Suprapubic skin (tissue), 4 donors: ENCODE data around the gene GALNT6. TPM values are rescaled to one million over a fixed set of nuclear protein-coding genes. Genes with fewer than 3 reads are reported as not detected.

Experiments
- DNase-seq, 2 donors: peaks; one replicate each; pipeline ENCODE4 v3.0.0-alpha.2; 2019; ENCODE audit warnings: low spot score in 2 of 2
- H3K27ac ChIP-seq: fragments of 200-600 bp; sonication (generic); one replicate; pipeline ENCODE4 v1.5.1; 2019
- H3K27me3 ChIP-seq: fragments of 200-600 bp; sonication (generic); one replicate; pipeline ENCODE4 v1.5.1; 2019
- H3K36me3 ChIP-seq: fragments of 200-600 bp; sonication (generic); one replicate; pipeline ENCODE4 v1.5.1; 2019
- H3K4me1 ChIP-seq: fragments of 200-600 bp; sonication (generic); one replicate; pipeline ENCODE4 v1.5.1; 2019
- H3K4me3 ChIP-seq: fragments of 200-600 bp; sonication (generic); one replicate; pipeline ENCODE4 v1.5.1; 2019; ENCODE audit warnings: mild to moderate bottlenecking
- H3K9me3 ChIP-seq: fragments of 200-600 bp; sonication (generic); one replicate; pipeline ENCODE4 v1.5.1; 2019
- EP300 ChIP-seq: sonication (generic); formaldehyde crosslinking; IDR thresholded peaks from one replicate; pipeline ENCODE4 v1.6.1; 2017; ENCODE audit warnings: antibody characterized with exemption
- POLR2A ChIP-seq, 2 donors: fragments of 450-650 bp; IDR thresholded peaks; one replicate each; pipeline ENCODE4 v1.6.1; 2017; ENCODE audit warnings: antibody characterized with exemption in 2 of 2, mild to moderate bottlenecking in 2 of 2, moderate library complexity in 2 of 2
- POLR2AphosphoS5 ChIP-seq, 3 donors: sonication (generic); formaldehyde crosslinking; IDR thresholded peaks; one replicate each; pipeline ENCODE4 v1.6.1; 2017; ENCODE audit warnings: antibody characterized with exemption in 3 of 3
- WGBS: methylation state at CpG from one replicate; pipeline ENCODE4 v1.1.5; 2018; 5-methylcytosine and 5-hydroxymethylcytosine counted together
- total RNA-seq, 4 donors: library from RNA; depleted of rRNA; stranded (reverse); fragments of >200 nt; gene quantifications; one replicate each; pipeline ENCODE4 v1.1.0, GENCODE V29; 2016
- TF ChIP-seq, protein P1 (sequence below), 2 donors: fragments of 200-600 bp in 1 of 2; fragments of 450-650 bp in 1 of 2; sonication (generic) in 1 of 2; IDR thresholded peaks; one replicate each; pipeline ENCODE4 v1.5.1; 2016 to 2019; ENCODE audit warnings: antibody characterized with exemption in 2 of 2, mild to moderate bottlenecking in 1 of 2, moderate library complexity in 1 of 2

GALNT6 gene
- 10 to 100 TPM in 1 of 4 donors, 1 to 10 TPM in 3; 2.0 to 33.8 (median 8.8) TPM for total RNA-seq

GRCh38 chr12:51391283-51392123 is at the start of gene GALNT6:
GALNT6 (minus strand) TSS chr12:51391406; CDS start chr12:51379781, 11,625 bp downstream.
- Histone ChIP-seq H3K4me1 (peaks cover 54% of the 10 kb centered on the region), H3K4me3 (peak within 1 kb of the TSS; percentile 75), H3K36me3 (no peaks in the 10 kb centered on the region), H3K27me3 (peaks cover 4% of the 10 kb centered on the region), H3K27ac (peak within 1 kb of the TSS; percentile 54), H3K9me3 (no peaks in the 10 kb centered on the region)
- 0% methylated on average over 30 of the region's 73 CpGs for WGBS
- peak in 1 of 2 donors; percentile 74 for DNase-seq
- TF ChIP-seq, protein P1, sequence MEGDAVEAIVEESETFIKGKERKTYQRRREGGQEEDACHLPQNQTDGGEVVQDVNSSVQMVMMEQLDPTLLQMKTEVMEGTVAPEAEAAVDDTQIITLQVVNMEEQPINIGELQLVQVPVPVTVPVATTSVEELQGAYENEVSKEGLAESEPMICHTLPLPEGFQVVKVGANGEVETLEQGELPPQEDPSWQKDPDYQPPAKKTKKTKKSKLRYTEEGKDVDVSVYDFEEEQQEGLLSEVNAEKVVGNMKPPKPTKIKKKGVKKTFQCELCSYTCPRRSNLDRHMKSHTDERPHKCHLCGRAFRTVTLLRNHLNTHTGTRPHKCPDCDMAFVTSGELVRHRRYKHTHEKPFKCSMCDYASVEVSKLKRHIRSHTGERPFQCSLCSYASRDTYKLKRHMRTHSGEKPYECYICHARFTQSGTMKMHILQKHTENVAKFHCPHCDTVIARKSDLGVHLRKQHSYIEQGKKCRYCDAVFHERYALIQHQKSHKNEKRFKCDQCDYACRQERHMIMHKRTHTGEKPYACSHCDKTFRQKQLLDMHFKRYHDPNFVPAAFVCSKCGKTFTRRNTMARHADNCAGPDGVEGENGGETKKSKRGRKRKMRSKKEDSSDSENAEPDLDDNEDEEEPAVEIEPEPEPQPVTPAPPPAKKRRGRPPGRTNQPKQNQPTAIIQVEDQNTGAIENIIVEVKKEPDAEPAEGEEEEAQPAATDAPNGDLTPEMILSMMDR (IDR thresholded peaks at IDR 0.05), result no peak
- TF ChIP-seq POLR2AphosphoS5 (IDR thresholded peaks at IDR 0.05) (no peak), EP300 (no peak), POLR2A (IDR thresholded peaks at IDR 0.05) (no peak)

DNA sequence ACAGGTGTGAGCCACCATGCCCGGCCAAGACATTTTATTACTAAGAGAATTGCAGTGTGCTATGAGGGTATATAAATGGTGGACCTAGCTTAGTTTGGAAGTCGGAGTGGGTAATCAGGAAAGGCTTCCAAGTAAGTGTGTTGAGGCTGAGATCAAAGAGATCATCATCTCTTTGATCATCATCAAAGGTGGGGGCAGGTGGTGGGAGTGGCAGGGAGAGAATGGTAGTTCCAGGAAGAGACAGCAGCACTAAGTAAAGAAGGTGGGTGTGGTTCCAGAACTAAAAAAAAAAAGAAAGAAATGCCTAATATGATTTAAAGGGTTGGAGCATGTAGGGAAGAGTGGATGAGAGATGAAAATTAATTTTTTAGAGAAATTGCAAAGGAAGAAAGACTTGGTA is 48.1 kb upstream of the GALNT6 start:
- no peak overlapping the region for H3K4me3 ChIP-seq
- TF ChIP-seq POLR2A (IDR thresholded peaks at IDR 0.05) (no peak), EP300 (no peak), POLR2AphosphoS5 (IDR thresholded peaks at IDR 0.05) (no peak)
- TF ChIP-seq, protein P1 (IDR thresholded peaks at IDR 0.05), result no peak
- no peaks in the 10 kb centered on the region for H3K4me1 ChIP-seq
- 63% methylated on average over 2 of the region's 2 CpGs for WGBS
- DNase-seq, result no peak
- H3K36me3 ChIP-seq, result no peaks in the 10 kb centered on the region
- H3K27ac ChIP-seq, result no peak overlapping the region
- no peaks in the 10 kb centered on the region for H3K9me3 ChIP-seq
- H3K27me3 ChIP-seq, result peaks cover 9% of the 10 kb centered on the region

GRCh38 chr12:51437431-51437830 is 46.2 kb upstream of the GALNT6 start:
- Histone ChIP-seq H3K27ac (no peak overlapping the region), H3K27me3 (peaks cover 11% of the 10 kb centered on the region), H3K9me3 (no peaks in the 10 kb centered on the region), H3K36me3 (no peaks in the 10 kb centered on the region), H3K4me3 (no peak overlapping the region), H3K4me1 (no peaks in the 10 kb centered on the region)
- WGBS, result 58% methylated on average over 1 of the region's 1 CpG
- TF ChIP-seq POLR2AphosphoS5 (IDR thresholded peaks at IDR 0.05) (no peak), POLR2A (IDR thresholded peaks at IDR 0.05) (no peak), EP300 (no peak)
- TF ChIP-seq, protein P1 (IDR thresholded peaks at IDR 0.05), result no peak
- DNase-seq, result no peak

- Histone ChIP-seq H3K9me3 (no peaks in the 10 kb centered on the region), H3K36me3 (no peaks in the 10 kb centered on the region), H3K4me3 (no peak overlapping the region), H3K27me3 (peaks cover 6% of the 10 kb centered on the region), H3K4me1 (no peaks in the 10 kb centered on the region), H3K27ac (no peak overlapping the region)
- TF ChIP-seq POLR2A (IDR thresholded peaks at IDR 0.05) (no peak), POLR2AphosphoS5 (IDR thresholded peaks at IDR 0.05) (no peak), EP300 (no peak)
- TF ChIP-seq, protein P1 (IDR thresholded peaks at IDR 0.05), result no peak
- WGBS, result 27% methylated on average over 1 of the region's 1 CpG
- no peak for DNase-seq
These were observed 43.1 kb upstream of the GALNT6 start for GRCh38 chr12:51434305-51434704.

DNA sequence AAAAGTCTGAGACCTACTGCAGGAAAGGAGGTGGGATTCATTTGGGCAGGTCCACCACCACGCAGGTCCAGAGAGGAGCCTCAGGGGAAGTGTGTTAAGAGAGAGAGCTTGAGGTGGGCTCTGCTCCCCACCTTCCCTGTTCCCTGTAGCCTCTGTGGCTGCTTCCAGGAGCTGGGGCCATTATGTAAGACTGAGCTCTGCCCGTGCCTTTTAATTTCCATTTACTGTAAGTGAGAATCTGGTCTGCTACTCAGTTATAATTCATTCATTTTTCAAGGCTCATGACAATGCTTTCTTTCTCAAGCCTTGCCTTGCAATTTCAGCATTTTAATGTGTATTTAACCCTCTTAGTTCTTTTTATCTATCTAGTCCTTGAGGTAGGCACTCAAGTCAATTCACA is 41.7 kb upstream of the GALNT6 start:
- H3K27ac ChIP-seq, result no peak overlapping the region
- no peak for DNase-seq
- no peak overlapping the region for H3K4me3 ChIP-seq
- TF ChIP-seq POLR2A (IDR thresholded peaks at IDR 0.05) (no peak), EP300 (no peak), POLR2AphosphoS5 (IDR thresholded peaks at IDR 0.05) (no peak)
- TF ChIP-seq, protein P1 (IDR thresholded peaks at IDR 0.05), result no peak
- no peaks in the 10 kb centered on the region for H3K9me3 ChIP-seq
- 71% methylated on average over 2 of the region's 2 CpGs for WGBS
- H3K27me3 ChIP-seq, result peaks cover 6% of the 10 kb centered on the region
- H3K36me3 ChIP-seq, result no peaks in the 10 kb centered on the region
- no peaks in the 10 kb centered on the region for H3K4me1 ChIP-seq
